CD8-positive, alpha-beta memory T cell (primary cell): ENCODE measurements around the gene FOSB. TPM values are rescaled to one million over a fixed set of nuclear protein-coding genes. Genes with fewer than 3 reads are reported as not detected.
"Not testable (repeated sequence)": the region's sequence is repeated elsewhere in the genome, so short reads cannot be mapped to it uniquely, and the experiment has no call there.

ENCODE experiments used
- CTCF ChIA-PET: fragments of 350-600 bp; sonication (Branson Sonifier 250); formaldehyde crosslinking; loops from one replicate; lab custom pipeline; 2021; ENCODE audit warnings: antibody characterized with exemption; lab: Charles Lee
- POLR2A ChIA-PET: fragments of 350-600 bp; sonication (Branson Sonifier 250); formaldehyde crosslinking; loops from one replicate; lab custom pipeline; 2021; ENCODE audit warnings: antibody characterized with exemption; lab: Charles Lee
- DNase-seq, 5 donors: peaks; one replicate each; pipeline versions ENCODE4 v3.0.0 to v3.0.0-alpha.2; 2020 to 2022; ENCODE audit warnings: mixed read lengths in 1 of 5
- H3K27ac ChIP-seq: one replicate; pipeline ENCODE4 v1.7.0; 2013; ENCODE audit warnings: low read depth, mild to moderate bottlenecking, low read length, moderate library complexity
- H3K27me3 ChIP-seq: 2 replicates; pipeline ENCODE4 v1.7.0; 2013; ENCODE audit warnings: low read length, mild to moderate bottlenecking; ENCODE audit not compliant: insufficient read depth, poor library complexity, severe bottlenecking
- H3K36me3 ChIP-seq: 2 replicates; pipeline ENCODE4 v1.7.0; 2013; ENCODE audit warnings: mild to moderate bottlenecking, low read length, moderate library complexity; ENCODE audit not compliant: insufficient read depth
- H3K4me1 ChIP-seq: 2 replicates; pipeline ENCODE4 v1.7.0; 2013; ENCODE audit warnings: mild to moderate bottlenecking, low read length, moderate library complexity; ENCODE audit not compliant: insufficient read depth
- H3K4me3 ChIP-seq: 2 replicates; pipeline ENCODE4 v1.7.0; 2013; ENCODE audit warnings: mild to moderate bottlenecking, low read length
- H3K9me3 ChIP-seq: 2 replicates; pipeline ENCODE4 v1.7.0; 2013; ENCODE audit warnings: mild to moderate bottlenecking, low read length
- H3K27ac Mint-ChIP-seq, 8 donors: one replicate each; pipeline ENCODE4 v1.8.0; 2020 to 2021; ENCODE audit warnings: mixed read lengths in 8 of 8, mild to moderate bottlenecking in 6 of 8, inconsistent platforms in 3 of 8, moderate library complexity in 3 of 8
- H3K27me3 Mint-ChIP-seq, 2 donors: one replicate each; pipeline ENCODE4 v1.8.0; 2020 to 2021; ENCODE audit warnings: mixed read lengths in 2 of 2, mild to moderate bottlenecking in 1 of 2, moderate library complexity in 1 of 2
- H3K36me3 Mint-ChIP-seq, 3 donors: one replicate each; pipeline ENCODE4 v1.8.0; 2020 to 2021; ENCODE audit warnings: mixed read lengths in 3 of 3, inconsistent platforms in 1 of 3, mild to moderate bottlenecking in 1 of 3
- H3K4me1 Mint-ChIP-seq, 3 donors: one replicate each; pipeline ENCODE4 v1.8.0; 2020 to 2021; ENCODE audit warnings: mixed read lengths in 3 of 3, inconsistent platforms in 1 of 3, mild to moderate bottlenecking in 1 of 3
- H3K4me3 Mint-ChIP-seq, 7 donors: one replicate each; pipeline ENCODE4 v1.8.0; 2020 to 2021; ENCODE audit warnings: mixed read lengths in 7 of 7, mild to moderate bottlenecking in 6 of 7, moderate library complexity in 4 of 7, inconsistent platforms in 2 of 7
- H3K9me3 Mint-ChIP-seq, 5 donors: one replicate each; pipeline ENCODE4 v1.8.0; 2020 to 2022; ENCODE audit warnings: mixed read lengths in 5 of 5, mild to moderate bottlenecking in 3 of 5, moderate library complexity in 2 of 5, inconsistent platforms in 1 of 5
- polyA plus RNA-seq: library from polyadenylated mRNA; unstranded; fragments of 300-500 nt; fragmentation: Illumina TruSeq; gene quantifications from one replicate; pipeline ENCODE4 v1.2.3, GENCODE V29; 2021
- total RNA-seq, 2 experiments: library from RNA; stranded (reverse); gene quantifications; one replicate each; pipeline ENCODE4 v1.2.3, GENCODE V29; 2021

The FOSB gene
- total and polyA plus RNA-seq, 3 experiments from 2014 or later = 21.6 to 48.2 (median 22.1) TPM

DNA sequence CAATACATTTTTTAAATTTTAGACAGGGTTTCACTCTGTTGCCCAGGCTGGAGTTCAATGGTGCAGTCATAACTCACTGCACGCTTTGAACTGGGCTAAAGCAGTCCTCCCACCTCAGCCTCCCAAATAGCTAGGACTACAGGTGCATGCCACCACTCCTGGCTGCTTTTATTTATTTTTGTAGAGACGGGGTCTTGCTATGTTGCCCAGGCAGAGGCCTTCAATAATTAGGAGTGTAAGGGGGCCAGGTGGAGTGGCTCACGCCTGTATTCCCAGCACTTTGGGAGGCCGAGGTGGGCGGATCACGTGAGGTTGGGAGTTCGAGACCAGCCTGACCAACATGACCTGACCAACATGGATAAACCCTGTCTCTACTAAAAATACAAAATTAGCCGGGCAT is 35.3 kb upstream of the FOSB start:
- not testable (repeated sequence) for H3K4me3 ChIP-seq, H3K27ac Mint-ChIP-seq, H3K36me3 Mint-ChIP-seq, H3K27me3 Mint-ChIP-seq, H3K27ac ChIP-seq, H3K4me3 Mint-ChIP-seq, DNase-seq, H3K9me3 Mint-ChIP-seq, H3K36me3 ChIP-seq, H3K27me3 ChIP-seq, H3K9me3 ChIP-seq, H3K4me1 ChIP-seq
- POLR2A ChIA-PET = interaction anchor here (1.2 kb wide), 1 partner anchor 46 kb away, joined by 4 read pairs; no protein-coding TSS in a partner anchor
- H3K4me1 Mint-ChIP-seq = peaks cover 9 to 12% (median 9%) of the 10 kb centered on the region in 3 donors
- CTCF ChIA-PET = interaction anchor here (0.6 to 9.1 kb wide), 2 partner anchors 47 to 54 kb away, joined by 3 to 75 read pairs; no protein-coding TSS in a partner anchor

- H3K27me3 ChIP-seq = no peaks in the 10 kb centered on the region
- H3K9me3 ChIP-seq = no peaks in the 10 kb centered on the region
- H3K4me1 ChIP-seq = peaks cover 14% of the 10 kb centered on the region
- peaks cover 15 to 16% (median 15%) of the 10 kb centered on the region in 3 donors for H3K4me1 Mint-ChIP-seq
- no peaks in the 10 kb centered on the region for H3K36me3 ChIP-seq
- no peaks in the 10 kb centered on the region for H3K9me3 Mint-ChIP-seq
- POLR2A ChIA-PET = no interaction called here
- no peak overlapping the region for H3K27ac ChIP-seq
- CTCF ChIA-PET = interaction anchor here (0.8 to 5.8 kb wide), 3 partner anchors 37 to 205 kb away, joined by 4 to 455 read pairs (median 5); partner anchors contain the start of gene FOSB
- no peak for DNase-seq
- H3K4me3 ChIP-seq = no peak overlapping the region
- H3K4me3 Mint-ChIP-seq = peak overlapping the region in 1 of 7 donors; percentile 58
- H3K27ac Mint-ChIP-seq = peak overlapping the region in 1 of 8 donors; percentile 62
- no peaks in the 10 kb centered on the region for H3K27me3 Mint-ChIP-seq
- H3K36me3 Mint-ChIP-seq = no peaks in the 10 kb centered on the region
Measured at GRCh38 chr19:45437328-45437727, 30.5 kb upstream of the FOSB start.

- no peaks in the 10 kb centered on the region for H3K9me3 ChIP-seq
- ChIA-PET CTCF (interaction anchor here (0.6 to 5.8 kb wide), 31 partner anchors 8 to 278 kb away, joined by 3 to 455 read pairs (median 6); partner anchors contain the start of genes ERCC1, FOSB, PPM1N and QPCTL), POLR2A (interaction anchor here (0.6 to 2.9 kb wide), 10 partner anchors 15 to 548 kb away, joined by 3 to 89 read pairs (median 4); partner anchors contain the start of genes ERCC1, FOSB and TOMM40)
- Mint-ChIP-seq H3K27ac (no peak overlapping the region), H3K9me3 (no peaks in the 10 kb centered on the region), H3K27me3 (no peaks in the 10 kb centered on the region), H3K4me3 (peak overlapping the region in 6 of 7 donors; percentile 19 to 84 (median 55)), H3K4me1 (peaks cover 28 to 31% (median 30%) of the 10 kb centered on the region in 3 donors), H3K36me3 (no peaks in the 10 kb centered on the region)
- peak overlapping the region; percentile 76 for H3K27ac ChIP-seq
- H3K4me3 ChIP-seq = no peak overlapping the region
- H3K36me3 ChIP-seq = no peaks in the 10 kb centered on the region
- DNase-seq = no peak
- peaks cover 31% of the 10 kb centered on the region for H3K4me1 ChIP-seq
- no peaks in the 10 kb centered on the region for H3K27me3 ChIP-seq
Measured at GRCh38 chr19:45439190-45439568, 28.6 kb upstream of the FOSB start.

DNA sequence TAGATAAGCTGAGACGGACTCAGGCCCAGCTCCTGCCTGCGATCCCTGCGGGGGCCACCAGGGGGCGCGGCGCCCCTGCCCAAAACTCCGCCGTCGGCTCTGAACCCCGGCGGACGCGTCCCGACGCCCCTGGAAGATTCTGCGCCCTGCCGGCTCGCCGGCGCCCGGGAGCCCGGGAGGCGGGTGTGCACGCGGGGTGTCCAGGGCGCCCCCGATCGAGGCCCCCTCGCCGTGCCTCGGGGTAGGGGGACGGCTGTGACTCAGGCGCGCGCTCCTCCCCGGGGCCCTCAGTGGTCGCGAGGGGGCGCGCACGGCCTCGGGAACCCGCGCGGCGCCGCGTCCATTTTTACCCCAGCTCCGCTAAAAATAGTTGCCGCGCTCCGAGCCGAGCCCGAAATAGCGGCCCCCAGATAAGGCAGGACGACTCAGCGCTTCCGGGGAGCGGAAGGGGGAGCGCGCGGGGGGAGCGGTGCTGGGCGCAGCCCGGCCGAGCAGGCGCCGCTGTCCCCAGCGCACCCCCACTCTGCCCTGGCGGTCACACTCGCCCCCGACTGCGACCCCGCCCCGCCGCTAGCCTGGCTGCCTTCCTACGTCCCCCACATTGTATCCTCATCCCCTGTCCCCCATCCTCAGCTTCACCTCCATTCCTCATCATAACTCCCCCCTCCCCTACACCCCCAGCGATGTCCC is 28.1 kb upstream of the FOSB start:
- Mint-ChIP-seq H3K36me3 (no peaks in the 10 kb centered on the region), H3K27me3 (no peaks in the 10 kb centered on the region), H3K9me3 (no peaks in the 10 kb centered on the region), H3K4me3 (peak overlapping the region; percentile 63 to 84 (median 75)), H3K4me1 (peaks cover 33 to 36% (median 35%) of the 10 kb centered on the region in 3 donors), H3K27ac (peak overlapping the region; percentile 74 to 94 (median 90))
- peak overlapping the region; percentile 47 for H3K4me3 ChIP-seq
- peak; percentile 80 to 92 (median 88) for DNase-seq
- no peaks in the 10 kb centered on the region for H3K9me3 ChIP-seq
- no peaks in the 10 kb centered on the region for H3K27me3 ChIP-seq
- POLR2A ChIA-PET = interaction anchor here (0.6 to 2.9 kb wide), 11 partner anchors 16 to 549 kb away, joined by 3 to 89 read pairs (median 3); partner anchors contain the start of genes ERCC1, FOSB and TOMM40
- H3K4me1 ChIP-seq = peaks cover 35% of the 10 kb centered on the region
- peak overlapping the region; percentile 76 for H3K27ac ChIP-seq
- CTCF ChIA-PET = interaction anchor here (0.6 to 5.8 kb wide), 33 partner anchors 8 to 277 kb away, joined by 3 to 455 read pairs (median 5); partner anchors contain the start of genes ERCC1, FOSB, PPM1N and QPCTL
- H3K36me3 ChIP-seq = no peaks in the 10 kb centered on the region

GRCh38 chr19:45440259-45440638 is 27.5 kb upstream of the FOSB start:
- peaks cover 36 to 42% (median 41%) of the 10 kb centered on the region in 3 donors for H3K4me1 Mint-ChIP-seq
- H3K27ac Mint-ChIP-seq = peak overlapping the region; percentile 74 to 94 (median 90)
- CTCF ChIA-PET = interaction anchor here (0.9 to 5.8 kb wide), 20 partner anchors 9 to 277 kb away, joined by 3 to 455 read pairs (median 8); partner anchors contain the start of genes FOSB, PPM1N, QPCTL and RTN2
- Histone ChIP-seq H3K27ac (peak overlapping the region; percentile 76), H3K9me3 (no peaks in the 10 kb centered on the region), H3K4me1 (peaks cover 36% of the 10 kb centered on the region), H3K27me3 (no peaks in the 10 kb centered on the region), H3K36me3 (no peaks in the 10 kb centered on the region), H3K4me3 (peak overlapping the region; percentile 47)
- H3K9me3 Mint-ChIP-seq = no peaks in the 10 kb centered on the region
- no peaks in the 10 kb centered on the region for H3K27me3 Mint-ChIP-seq
- H3K36me3 Mint-ChIP-seq = no peaks in the 10 kb centered on the region
- DNase-seq = no peak
- H3K4me3 Mint-ChIP-seq = peak overlapping the region; percentile 63 to 84 (median 75)
- POLR2A ChIA-PET = interaction anchor here (0.6 to 2.9 kb wide), 7 partner anchors 15 to 195 kb away, joined by 3 to 89 read pairs (median 5); partner anchors contain the start of genes ERCC1 and FOSB

DNA sequence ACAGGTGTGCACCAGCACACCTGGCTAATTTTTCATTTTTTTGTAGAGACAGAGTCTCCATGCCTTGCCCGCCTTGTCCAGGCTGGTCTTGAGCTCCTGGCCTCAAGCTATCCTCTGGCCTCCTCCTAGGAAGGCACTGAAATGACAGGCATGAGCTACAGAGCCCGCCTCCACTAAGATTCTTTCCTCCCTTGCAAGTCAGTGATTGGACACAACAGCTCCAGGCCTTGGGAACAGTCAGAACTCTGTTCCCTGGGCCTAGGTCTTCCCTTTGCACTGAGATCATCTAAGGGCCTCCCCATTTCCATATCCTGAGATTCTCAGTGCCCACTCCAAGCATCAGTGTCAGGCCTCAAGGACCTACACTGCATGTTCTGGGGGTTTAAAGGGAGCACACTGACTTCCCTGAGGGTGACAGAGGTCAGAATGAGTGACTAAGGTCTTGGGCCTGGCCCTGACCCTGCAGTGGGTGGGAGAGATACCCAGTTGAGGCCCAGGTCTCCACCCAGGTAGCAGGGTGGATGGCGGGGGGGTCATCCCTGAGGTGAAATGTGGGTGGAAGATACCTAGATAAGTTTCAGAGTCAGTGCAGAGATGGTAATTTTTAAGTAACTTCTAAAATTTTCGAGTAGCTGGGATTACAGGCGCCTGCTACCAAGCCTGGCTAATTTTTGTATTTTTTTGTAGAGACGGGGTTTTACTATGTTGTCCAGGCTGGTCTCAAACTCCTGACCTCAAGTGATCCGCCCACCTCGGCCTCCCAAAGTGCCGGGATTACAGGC is 26.7 kb upstream of the FOSB start:
- Histone ChIP-seq H3K27ac (peak overlapping the region; percentile 76), H3K4me3 (no peak overlapping the region), H3K9me3 (no peaks in the 10 kb centered on the region), H3K27me3 (no peaks in the 10 kb centered on the region), H3K36me3 (no peaks in the 10 kb centered on the region), H3K4me1 (peaks cover 36% of the 10 kb centered on the region)
- POLR2A ChIA-PET = interaction anchor here (0.6 to 2.9 kb wide), 3 partner anchors 15 to 37 kb away, joined by 5 to 89 read pairs (median 30); partner anchors contain the start of gene FOSB
- Mint-ChIP-seq H3K4me1 (peaks cover 40 to 48% (median 47%) of the 10 kb centered on the region in 3 donors), H3K4me3 (peak overlapping the region; percentile 63 to 84 (median 75)), H3K36me3 (peaks cover 0 to under 1% (median 0%) of the 10 kb centered on the region in 3 donors), H3K9me3 (no peaks in the 10 kb centered on the region), H3K27ac (peak overlapping the region; percentile 68 to 94 (median 88)), H3K27me3 (no peaks in the 10 kb centered on the region)
- CTCF ChIA-PET = interaction anchor here (2.3 to 5.8 kb wide), 3 partner anchors 33 to 58 kb away, joined by 9 to 455 read pairs (median 89); partner anchors contain the start of genes FOSB and PPM1N
- no peak for DNase-seq

DNA sequence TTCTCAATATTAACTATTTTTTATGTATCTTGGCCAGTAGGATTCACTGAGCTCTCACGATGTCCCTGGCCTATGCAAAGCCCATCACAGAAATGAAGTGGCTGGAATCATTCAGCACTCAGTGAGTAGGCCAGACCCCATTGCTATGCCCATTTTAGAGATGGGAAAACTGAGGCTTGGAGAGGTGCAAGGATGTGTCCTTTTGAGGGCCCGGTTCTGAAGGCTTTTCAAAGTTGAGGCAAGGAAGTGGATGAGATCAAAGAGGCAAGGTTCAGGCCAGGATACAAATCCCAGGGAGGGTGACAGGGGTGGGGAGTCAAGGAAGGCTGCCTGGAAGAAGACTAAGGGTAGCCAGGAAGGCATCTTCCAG is 25.4 kb upstream of the FOSB start:
- Histone ChIP-seq H3K4me1 (peaks cover 36% of the 10 kb centered on the region), H3K27ac (no peak overlapping the region), H3K9me3 (no peaks in the 10 kb centered on the region), H3K36me3 (no peaks in the 10 kb centered on the region), H3K27me3 (no peaks in the 10 kb centered on the region), H3K4me3 (peak overlapping the region; percentile 57)
- peak overlapping the region; percentile 64 to 99 (median 96) for H3K27ac Mint-ChIP-seq
- peak overlapping the region; percentile 75 to 91 (median 87) for H3K4me3 Mint-ChIP-seq
- H3K4me1 Mint-ChIP-seq = peaks cover 45 to 54% (median 54%) of the 10 kb centered on the region in 3 donors
- no peak for DNase-seq
- POLR2A ChIA-PET = no interaction called here
- CTCF ChIA-PET = interaction anchor here (2.0 to 5.8 kb wide), 2 partner anchors 32 to 42 kb away, joined by 5 to 455 read pairs; partner anchors contain the start of gene FOSB
- no peaks in the 10 kb centered on the region for H3K27me3 Mint-ChIP-seq
- H3K9me3 Mint-ChIP-seq = no peaks in the 10 kb centered on the region
- peaks cover 0 to 6% (median 0%) of the 10 kb centered on the region in 3 donors for H3K36me3 Mint-ChIP-seq
